Breast epithelium (tissue), 3 donors: ENCODE results near the gene MED10.

Experiments
- CTCF ChIP-seq, 3 donors: fragments of 450-650 bp; IDR thresholded peaks; one replicate each; pipeline ENCODE4 v1.5.1; 2016 to 2017; ENCODE audit warnings: antibody characterized with exemption in 3 of 3, mild to moderate bottlenecking in 3 of 3, moderate library complexity in 3 of 3
- POLR2A ChIP-seq: fragments of 450-650 bp; IDR thresholded peaks from one replicate; pipeline ENCODE4 v1.6.1; 2016; ENCODE audit warnings: antibody characterized with exemption, mild to moderate bottlenecking, moderate library complexity

- TF ChIP-seq POLR2A, result no peak
- no peak for TF ChIP-seq CTCF (IDR thresholded peaks at IDR 0.05)
Measured at GRCh38 chr5:6344593-6344989, 33.8 kb downstream of the MED10 start.
